ENCODE results near the gene KIF6. TPM values are rescaled to one million over a fixed set of nuclear protein-coding genes. Genes with fewer than 3 reads are reported as not detected.

KIF6 gene
- total RNA-seq, 1 experiment from 2014 or later = not detected

GRCh38 chr6:39321761-39322160, 403.4 kb downstream of the KIF6 start:
- ChIA-PET RAD21 (ENCODE audit: low non-redundant PET in 1 of 2, low total read pairs in 2 of 2, uncharacterized antibody in 2 of 2, unreplicated experiment in 2 of 2) (no interaction called here), CTCF (interaction anchor here (1.0 kb wide), 1 partner anchor 19 kb away, joined by 4 read pairs; no protein-coding TSS in a partner anchor), POLR2A (no interaction called here)
- Histone ChIP-seq H3K4me3 (replicated peaks in 1 of 2; ENCODE audit: low read depth in 1 of 2, low read length in 2 of 2) (no peak overlapping the region), H2AFZ (ENCODE audit: low read depth, low read length, poor library complexity, severe bottlenecking) (no peak overlapping the region), H3K4me2 (ENCODE audit: low read length) (no peak overlapping the region), H3K9me2 (ENCODE audit: insufficient read depth) (no peaks in the 10 kb centered on the region), H3K36me3 (ENCODE audit: control insufficient read depth in 1 of 2, insufficient read depth in 2 of 2, low read length in 2 of 2) (no peaks in the 10 kb centered on the region), H4K20me1 (ENCODE audit: insufficient read depth) (no peaks in the 10 kb centered on the region), H3K27ac (ENCODE audit: low read depth, low read length) (no peak overlapping the region), H3K4me1 (ENCODE audit: control insufficient read depth in 1 of 2, insufficient read depth in 2 of 2, low read length in 2 of 2) (no peaks in the 10 kb centered on the region), H3K79me2 (ENCODE audit: insufficient read depth, low read length) (no peaks in the 10 kb centered on the region), H3K9me3 (ENCODE audit: control insufficient read depth in 1 of 2, insufficient read depth in 1 of 2, low read depth in 1 of 2, low read length in 2 of 2) (no peaks in the 10 kb centered on the region), H3K27me3 (ENCODE audit: insufficient read depth, low read length) (peaks cover 36% of the 10 kb centered on the region; the same call in 1 of the 2 replicates), H3K9ac (ENCODE audit: low read length) (no peak overlapping the region)
- intact Hi-C loops (cut with micrococcal nuclease) = no loop called here
- TF ChIP-seq ATF3 (IDR thresholded peaks at IDR 0.05) (no peak), RAD21 (IDR thresholded peaks at IDR 0.05; ENCODE audit: low read depth) (no peak), ZFX (IDR thresholded peaks at IDR 0.05) (no peak), SP1 (IDR thresholded peaks at IDR 0.05; ENCODE audit: low read depth) (no peak)
- DNase-seq (ENCODE audit: low read depth, low spot score) (no peak), ATAC-seq (no peak)
- no TSS peak for BruUV-seq (replicated peaks)

- Histone ChIP-seq H3K9ac (ENCODE audit: low read length) (no peak overlapping the region), H3K27ac (ENCODE audit: low read depth, low read length) (no peak overlapping the region), H2AFZ (ENCODE audit: low read depth, low read length, poor library complexity, severe bottlenecking) (no peak overlapping the region), H3K36me3 (ENCODE audit: control insufficient read depth in 1 of 2, insufficient read depth in 2 of 2, low read length in 2 of 2) (no peaks in the 10 kb centered on the region), H3K4me2 (ENCODE audit: low read length) (no peak overlapping the region), H4K20me1 (ENCODE audit: insufficient read depth) (no peaks in the 10 kb centered on the region), H3K4me1 (ENCODE audit: control insufficient read depth in 1 of 2, insufficient read depth in 2 of 2, low read length in 2 of 2) (no peaks in the 10 kb centered on the region), H3K9me2 (ENCODE audit: insufficient read depth) (no peaks in the 10 kb centered on the region), H3K4me3 (replicated peaks in 1 of 2; ENCODE audit: low read depth in 1 of 2, low read length in 2 of 2) (no peak overlapping the region), H3K79me2 (ENCODE audit: insufficient read depth, low read length) (no peaks in the 10 kb centered on the region), H3K9me3 (ENCODE audit: control insufficient read depth in 1 of 2, insufficient read depth in 1 of 2, low read depth in 1 of 2, low read length in 2 of 2) (no peaks in the 10 kb centered on the region), H3K27me3 (ENCODE audit: insufficient read depth, low read length) (peaks cover 25% of the 10 kb centered on the region; the same call in 1 of the 2 replicates)
- DNase-seq (ENCODE audit: low read depth, low spot score) (no peak), ATAC-seq (no peak)
- POLR2A ChIA-PET = no interaction called here
- CTCF ChIA-PET = no interaction called here
- TF ChIP-seq SRF (IDR thresholded peaks at IDR 0.05; ENCODE audit: low read depth) (no peak), EZH2phosphoT487 (IDR thresholded peaks at IDR 0.05; ENCODE audit: borderline replicate concordance) (no peak), SIN3A (IDR thresholded peaks at IDR 0.05; ENCODE audit: low read depth) (no peak), TCF7L2 (IDR thresholded peaks at IDR 0.05; ENCODE audit: borderline replicate concordance, extremely low read depth, insufficient read depth, insufficient read length) (no peak), ATF3 (IDR thresholded peaks at IDR 0.05) (no peak), ZNF274 (IDR thresholded peaks at IDR 0.05; ENCODE audit: low read depth, low read length) (no peak)
- RAD21 ChIA-PET (ENCODE audit: low non-redundant PET in 1 of 2, low total read pairs in 2 of 2, uncharacterized antibody in 2 of 2, unreplicated experiment in 2 of 2) = no interaction called here
- intact Hi-C loops (cut with micrococcal nuclease) = no loop called here
- BruUV-seq (replicated peaks) = no TSS peak
These were observed 404.7 kb downstream of the KIF6 start for GRCh38 chr6:39320363-39320984.
